ENCODE measurements around the gene MINDY2.

The MINDY2 gene

GRCh38 chr15:58862326-58862725, 91.2 kb downstream of the MINDY2 start:
- TF ChIP-seq CTCF (IDR thresholded peaks at IDR 0.05; ENCODE audit: control extremely low read depth, extremely low read depth, low read depth, missing control alignments) = no peak
- POLR2A ChIA-PET = no interaction called here
- CTCF ChIA-PET = no interaction called here

GRCh38 chr15:58864602-58865424, 93.7 kb downstream of the MINDY2 start:
- CTCF ChIA-PET = interaction anchor here (0.6 to 0.9 kb wide), 3 partner anchors 9 to 765 kb away, joined by 3 to 4 read pairs (median 3); no protein-coding TSS in a partner anchor
- no peak for TF ChIP-seq CTCF (IDR thresholded peaks at IDR 0.05; ENCODE audit: control extremely low read depth, extremely low read depth, low read depth, missing control alignments)
- peak; percentile 28 for DNase-seq (ENCODE audit: extremely low spot score)
- POLR2A ChIA-PET = no interaction called here

More at GRCh38 chr15:58862326-58862725, 91.2 kb downstream of the MINDY2 start:
- no peak for DNase-seq (ENCODE audit: extremely low spot score)

GRCh38 chr15:58865425-58865880, 94.4 kb downstream of the MINDY2 start:
- DNase-seq (ENCODE audit: extremely low spot score) = no peak
- CTCF ChIA-PET = no interaction called here
- POLR2A ChIA-PET = no interaction called here
- no peak for TF ChIP-seq CTCF (IDR thresholded peaks at IDR 0.05; ENCODE audit: control extremely low read depth, extremely low read depth, low read depth, missing control alignments)

GRCh38 chr15:58867926-58868325, 96.8 kb downstream of the MINDY2 start:
- ChIA-PET CTCF (no interaction called here), POLR2A (no interaction called here)
- no peak for TF ChIP-seq CTCF (IDR thresholded peaks at IDR 0.05; ENCODE audit: control extremely low read depth, extremely low read depth, low read depth, missing control alignments)
- DNase-seq (ENCODE audit: extremely low spot score) = no peak

- no peak for TF ChIP-seq CTCF (IDR thresholded peaks at IDR 0.05; ENCODE audit: control extremely low read depth, extremely low read depth, low read depth, missing control alignments)
- DNase-seq (ENCODE audit: extremely low spot score) = no peak
- ChIA-PET POLR2A (interaction anchor here (0.6 kb wide), 1 partner anchor 25 kb away, joined by 9 read pairs; no protein-coding TSS in a partner anchor), CTCF (no interaction called here)
Measured at GRCh38 chr15:58870451-58870850, 99.3 kb downstream of the MINDY2 start.

GRCh38 chr15:58873267-58873666, 102.2 kb downstream of the MINDY2 start:
- POLR2A ChIA-PET = no interaction called here
- DNase-seq (ENCODE audit: extremely low spot score) = no peak
- CTCF ChIA-PET = interaction anchor here (1.4 kb wide), 1 partner anchor 42 kb away, joined by 3 read pairs; no protein-coding TSS in a partner anchor

More at GRCh38 chr15:58873267-58873666, 102.2 kb downstream of the MINDY2 start:
- TF ChIP-seq CTCF (IDR thresholded peaks at IDR 0.05; ENCODE audit: control extremely low read depth, extremely low read depth, low read depth, missing control alignments) = no peak

Data from GM10248 (cell line).